ENCODE results near the gene XPNPEP1.

XPNPEP1 gene

DNA sequence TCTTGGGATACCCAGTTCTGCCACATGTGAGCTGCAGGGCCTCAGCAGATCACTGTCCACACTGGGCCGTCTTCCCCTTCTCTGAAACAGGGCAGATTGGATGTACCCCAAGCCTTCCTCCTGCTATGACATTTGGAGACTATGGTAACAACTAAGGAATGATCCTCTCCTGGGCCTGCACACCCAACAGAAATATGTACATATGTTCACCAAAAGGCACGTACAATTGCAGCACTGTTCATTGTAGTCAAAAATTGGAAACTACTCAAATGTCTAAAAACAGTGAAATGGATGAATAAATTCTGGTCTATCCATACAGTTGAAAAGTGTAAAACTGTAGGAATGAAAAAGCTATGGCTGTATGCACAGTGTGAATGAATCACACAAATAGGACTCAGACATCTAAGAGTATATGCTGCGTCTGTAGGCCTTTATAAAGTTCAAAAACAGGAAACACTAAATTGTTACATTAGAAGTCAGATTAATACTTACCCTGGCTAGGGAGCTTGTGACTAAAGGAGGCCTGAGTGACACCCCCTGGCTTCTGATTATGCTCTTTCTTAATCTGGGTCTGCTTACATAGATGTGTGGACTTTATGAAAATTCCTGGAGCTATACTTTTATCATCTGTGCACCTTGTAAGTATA is 16.1 kb upstream of the XPNPEP1 start:
- DNase-seq (ENCODE audit: low spot score in 2 of 2) = no peak
- in situ Hi-C loops (cut with MboI; ENCODE audit: low sequenced_read_pairs) = no loop called here
- Histone ChIP-seq H3K4me1 (no peaks in the 10 kb centered on the region), H3K4me3 (no peak overlapping the region), H3K27me3 (ENCODE audit: low read depth) (no peaks in the 10 kb centered on the region), H3K9me3 (no peaks in the 10 kb centered on the region), H3K36me3 (replicated peaks) (no peaks in the 10 kb centered on the region)

DNA sequence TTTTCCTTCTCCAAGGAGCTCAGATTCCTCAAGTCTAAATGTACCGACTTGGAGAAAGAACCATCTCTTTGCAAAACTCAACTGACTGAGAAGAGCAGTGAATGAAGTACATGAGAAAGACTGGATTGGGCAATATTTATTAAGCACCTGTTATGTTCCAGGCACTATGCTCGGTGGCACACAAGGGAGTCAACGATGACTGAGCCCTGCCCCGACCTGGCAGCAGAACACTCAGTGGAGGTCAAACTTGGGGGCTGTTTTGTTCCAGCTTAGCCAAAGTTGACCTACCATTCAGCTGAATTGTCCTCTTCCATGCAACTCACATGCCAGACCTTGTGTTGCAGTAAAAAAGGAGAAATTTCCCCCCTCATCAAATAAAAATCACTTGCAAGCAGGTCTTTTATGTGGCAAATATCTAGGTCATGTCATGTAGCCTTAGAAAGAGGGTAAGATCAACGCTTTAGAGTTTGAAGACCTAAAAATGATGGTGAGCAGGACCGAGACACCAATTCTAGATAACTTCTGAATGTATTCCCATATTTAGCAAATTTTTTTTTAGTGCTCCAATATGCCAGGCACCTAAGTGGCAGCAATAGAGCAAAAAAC is 14.3 kb upstream of the XPNPEP1 start:
- H3K27me3 ChIP-seq (ENCODE audit: low read depth) = no peaks in the 10 kb centered on the region
- no peaks in the 10 kb centered on the region for H3K36me3 ChIP-seq (replicated peaks)
- H3K4me3 ChIP-seq = no peak overlapping the region
- no peak for DNase-seq (ENCODE audit: low spot score in 2 of 2)
- no peaks in the 10 kb centered on the region for H3K9me3 ChIP-seq
- in situ Hi-C loops (cut with MboI; ENCODE audit: low sequenced_read_pairs) = no loop called here
- H3K4me1 ChIP-seq = no peaks in the 10 kb centered on the region

DNA sequence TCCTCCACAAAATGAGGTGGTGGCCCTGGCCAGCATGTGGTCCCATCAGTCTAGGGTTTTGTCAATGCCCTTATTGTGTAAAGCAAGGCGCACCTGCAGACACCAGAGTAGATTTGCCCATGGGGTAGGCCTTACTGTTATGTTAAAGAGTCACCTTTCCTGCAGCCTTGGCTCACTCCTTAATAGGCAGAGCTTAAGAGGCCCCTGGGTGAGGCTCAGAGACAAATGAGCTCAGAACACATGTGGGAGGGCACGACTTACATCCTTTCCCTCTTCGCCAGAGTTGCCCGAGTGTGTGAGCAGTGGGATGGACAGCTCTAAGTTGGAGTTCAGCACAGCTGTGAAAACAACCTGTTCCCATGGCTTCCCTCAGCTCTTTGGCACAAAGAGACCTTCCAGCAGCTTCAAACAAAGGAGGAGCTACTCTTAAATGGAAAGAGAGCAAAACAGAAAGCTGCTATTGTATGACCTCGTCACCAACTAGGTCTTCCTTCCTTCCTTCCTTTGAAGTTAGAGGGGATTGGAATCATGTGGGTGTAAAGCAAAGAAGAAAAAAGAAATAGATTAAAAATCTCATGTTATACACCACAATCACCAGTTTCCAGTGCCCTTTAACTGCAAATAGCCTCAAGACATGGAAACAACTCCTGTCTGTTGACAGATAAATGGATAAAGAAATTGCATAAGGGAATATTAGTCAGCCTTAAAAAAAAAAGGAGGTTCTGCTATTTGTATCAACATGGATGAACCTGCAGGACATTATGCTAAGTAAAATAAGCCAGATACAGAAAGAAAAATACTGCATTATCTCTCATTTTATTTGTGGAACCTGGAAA is 11.9 kb upstream of the XPNPEP1 start:
- no peaks in the 10 kb centered on the region for H3K9me3 ChIP-seq
- no peaks in the 10 kb centered on the region for H3K27me3 ChIP-seq (ENCODE audit: low read depth)
- H3K36me3 ChIP-seq (replicated peaks) = no peaks in the 10 kb centered on the region
- in situ Hi-C loops (cut with MboI; ENCODE audit: low sequenced_read_pairs) = no loop called here
- H3K4me1 ChIP-seq = no peaks in the 10 kb centered on the region
- no peak overlapping the region for H3K4me3 ChIP-seq
- DNase-seq (ENCODE audit: low spot score in 2 of 2) = peak; percentile 22 to 44

DNA sequence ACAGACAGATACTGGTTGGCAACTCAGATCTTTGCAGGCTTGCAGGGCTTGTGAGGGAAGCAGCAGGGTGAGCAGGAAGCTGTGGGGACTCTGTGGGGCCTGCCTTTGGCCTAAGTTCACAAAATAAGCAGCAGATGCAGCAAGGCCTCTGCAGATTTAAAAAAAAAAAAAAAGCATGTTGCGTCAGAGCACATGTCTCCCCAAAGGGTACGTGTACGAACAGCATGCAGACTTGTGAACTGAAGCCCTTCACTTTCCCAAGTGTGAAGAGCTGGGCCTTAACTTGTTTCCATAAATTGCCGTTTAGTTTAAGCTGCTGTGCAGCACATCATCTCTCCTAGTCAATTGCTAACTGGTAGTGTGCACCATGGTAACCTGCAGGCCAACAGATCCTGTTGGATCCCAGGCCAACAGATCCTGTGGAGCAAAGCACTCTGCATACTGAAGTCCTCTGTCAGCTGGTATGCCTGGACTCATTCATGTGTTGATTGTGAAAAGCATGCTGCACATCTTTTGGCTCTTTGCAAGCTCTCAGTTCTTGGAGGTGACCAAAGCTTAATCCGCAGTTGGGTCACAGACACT is 10.8 kb upstream of the XPNPEP1 start:
- H3K27me3 ChIP-seq (ENCODE audit: low read depth) = no peaks in the 10 kb centered on the region
- no peak for DNase-seq (ENCODE audit: low spot score in 2 of 2)
- no peaks in the 10 kb centered on the region for H3K36me3 ChIP-seq (replicated peaks)
- no peaks in the 10 kb centered on the region for H3K9me3 ChIP-seq
- H3K4me3 ChIP-seq = no peak overlapping the region
- no peaks in the 10 kb centered on the region for H3K4me1 ChIP-seq
- in situ Hi-C loops (cut with MboI; ENCODE audit: low sequenced_read_pairs) = no loop called here

DNA sequence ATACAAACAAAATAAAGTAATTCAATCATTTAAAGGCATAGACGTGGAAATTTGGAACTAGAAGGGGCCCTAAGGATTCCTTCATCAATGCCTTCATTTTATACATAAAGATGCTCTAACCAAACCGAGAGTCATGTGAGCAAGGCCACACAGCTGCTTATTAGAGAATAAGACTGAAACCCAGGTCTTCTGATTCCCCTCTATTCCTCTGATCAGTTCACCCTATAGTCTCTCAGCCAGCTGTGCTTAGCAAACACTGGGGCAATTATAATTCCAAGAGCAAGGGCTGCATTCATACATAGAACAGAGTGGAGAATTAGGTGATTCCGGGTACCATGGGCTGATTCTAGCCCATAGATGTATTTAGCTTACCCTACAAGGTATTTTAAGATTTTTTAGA is 9.7 kb upstream of the XPNPEP1 start:
- Histone ChIP-seq H3K27me3 (ENCODE audit: low read depth) (no peaks in the 10 kb centered on the region), H3K4me3 (no peak overlapping the region), H3K4me1 (no peaks in the 10 kb centered on the region), H3K36me3 (replicated peaks) (no peaks in the 10 kb centered on the region), H3K9me3 (no peaks in the 10 kb centered on the region)
- DNase-seq (ENCODE audit: low spot score in 2 of 2) = no peak
- in situ Hi-C loops (cut with MboI; ENCODE audit: low sequenced_read_pairs) = no loop called here

DNA sequence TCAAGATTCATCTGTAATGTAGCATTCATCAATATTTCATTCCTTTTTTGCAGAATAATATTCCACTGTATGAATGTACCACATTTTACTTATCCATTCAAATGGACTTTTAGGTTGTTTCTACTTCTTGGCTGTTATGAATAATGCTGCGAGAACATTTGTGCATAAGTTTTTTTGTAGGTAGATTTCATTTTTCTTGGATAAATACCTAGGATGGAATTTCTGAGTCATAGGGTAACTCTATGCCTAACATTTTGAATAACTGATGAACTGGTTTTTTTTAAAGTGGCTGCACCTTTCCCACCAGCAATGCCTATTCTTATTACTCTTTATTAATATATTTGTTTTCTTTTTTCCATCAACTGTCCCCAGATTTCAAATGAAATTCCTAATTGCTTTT is 9.1 kb upstream of the XPNPEP1 start:
- Histone ChIP-seq H3K36me3 (replicated peaks) (no peaks in the 10 kb centered on the region), H3K4me3 (no peak overlapping the region), H3K9me3 (no peaks in the 10 kb centered on the region), H3K4me1 (no peaks in the 10 kb centered on the region), H3K27me3 (ENCODE audit: low read depth) (no peaks in the 10 kb centered on the region)
- no peak for DNase-seq (ENCODE audit: low spot score in 2 of 2)
- in situ Hi-C loops (cut with MboI; ENCODE audit: low sequenced_read_pairs) = no loop called here

DNA sequence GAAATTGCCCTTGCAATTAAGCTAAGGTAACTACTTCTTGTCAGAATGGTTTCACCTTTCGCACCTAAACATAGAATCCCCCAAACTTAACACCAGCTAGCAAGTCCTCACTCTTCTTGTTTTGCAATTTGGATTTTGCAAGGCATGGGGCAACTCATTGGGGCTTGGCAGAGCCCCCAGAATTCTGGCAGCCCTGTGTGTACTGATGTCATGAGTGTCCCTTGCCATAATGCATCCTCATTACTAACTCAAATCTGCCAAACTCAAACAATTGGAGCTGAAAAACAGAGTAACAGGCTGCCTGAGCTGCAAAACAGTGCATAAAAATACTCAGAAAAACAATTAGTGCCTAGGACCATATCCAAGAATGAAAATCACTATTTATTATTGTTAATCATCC is 7.9 kb upstream of the XPNPEP1 start:
- no peaks in the 10 kb centered on the region for H3K9me3 ChIP-seq
- H3K36me3 ChIP-seq (replicated peaks) = no peaks in the 10 kb centered on the region
- H3K4me3 ChIP-seq = no peak overlapping the region
- no peaks in the 10 kb centered on the region for H3K4me1 ChIP-seq
- in situ Hi-C loops (cut with MboI; ENCODE audit: low sequenced_read_pairs) = no loop called here
- DNase-seq (ENCODE audit: low spot score in 2 of 2) = no peak
- H3K27me3 ChIP-seq (ENCODE audit: low read depth) = no peaks in the 10 kb centered on the region

DNA sequence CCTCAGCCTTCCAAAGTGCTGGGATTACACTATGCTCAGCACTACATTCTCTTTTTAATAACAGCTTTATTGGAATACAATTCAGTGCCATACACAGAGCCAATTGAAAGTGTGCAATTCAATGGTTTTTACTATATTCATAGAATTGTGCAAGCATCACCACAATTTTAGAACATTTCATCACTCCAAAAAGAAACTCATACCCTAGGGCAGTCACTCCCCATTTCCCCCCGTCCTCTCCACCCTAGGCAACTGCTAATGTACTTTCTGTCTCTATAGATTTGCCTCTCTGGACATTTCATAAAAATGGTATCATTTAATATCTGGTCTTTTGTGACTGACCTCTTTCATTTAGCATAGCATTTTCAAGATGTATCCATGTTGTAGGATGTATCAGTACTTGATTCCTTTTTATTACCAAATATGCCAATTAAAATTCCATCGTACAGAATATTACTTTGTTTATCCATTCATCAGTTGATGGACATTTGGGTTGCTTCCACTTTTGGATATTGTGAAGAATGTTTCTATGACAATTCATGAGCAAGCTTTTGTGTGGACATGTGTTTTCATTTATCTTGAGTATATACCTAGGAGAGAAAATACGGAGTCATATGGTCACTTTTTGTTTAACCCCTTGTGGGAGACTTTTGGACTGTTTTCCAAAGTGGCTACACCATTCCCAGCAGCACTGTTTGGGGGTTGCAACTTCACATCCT is 6.3 kb upstream of the XPNPEP1 start:
- DNase-seq (ENCODE audit: low spot score in 2 of 2) = no peak
- in situ Hi-C loops (cut with MboI; ENCODE audit: low sequenced_read_pairs) = no loop called here
- Histone ChIP-seq H3K36me3 (replicated peaks) (no peaks in the 10 kb centered on the region), H3K27me3 (ENCODE audit: low read depth) (no peaks in the 10 kb centered on the region), H3K4me3 (no peak overlapping the region), H3K9me3 (no peaks in the 10 kb centered on the region), H3K4me1 (no peaks in the 10 kb centered on the region)

DNA sequence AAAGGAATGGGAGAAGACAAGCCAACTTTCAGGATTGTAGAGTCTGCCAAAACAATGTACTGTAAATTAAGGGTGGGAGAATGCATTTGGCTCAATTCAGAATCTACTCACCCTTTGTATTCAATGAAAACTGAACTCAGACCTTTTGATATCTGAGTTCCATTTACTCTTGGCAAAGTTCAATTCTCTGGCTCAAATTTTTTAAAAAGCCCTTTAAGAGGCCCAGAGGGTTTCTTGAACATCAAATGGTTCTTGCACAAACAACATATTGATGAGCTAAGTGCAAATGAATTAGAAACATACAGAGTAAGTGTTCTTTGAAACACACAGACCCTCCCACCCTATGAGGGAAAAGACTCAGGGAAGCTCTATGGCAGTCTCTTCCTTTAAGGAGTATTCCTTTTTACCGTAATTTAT is 5.2 kb upstream of the XPNPEP1 start:
- no peak for DNase-seq (ENCODE audit: low spot score in 2 of 2)
- Histone ChIP-seq H3K36me3 (replicated peaks) (no peaks in the 10 kb centered on the region), H3K4me1 (0 out of 2 replicates have a peak, but pooled peaks cover 4% of the 10 kb centered on the region), H3K27me3 (ENCODE audit: low read depth) (no peaks in the 10 kb centered on the region), H3K4me3 (no peak overlapping the region), H3K9me3 (no peaks in the 10 kb centered on the region)
- in situ Hi-C loops (cut with MboI; ENCODE audit: low sequenced_read_pairs) = no loop called here

DNA sequence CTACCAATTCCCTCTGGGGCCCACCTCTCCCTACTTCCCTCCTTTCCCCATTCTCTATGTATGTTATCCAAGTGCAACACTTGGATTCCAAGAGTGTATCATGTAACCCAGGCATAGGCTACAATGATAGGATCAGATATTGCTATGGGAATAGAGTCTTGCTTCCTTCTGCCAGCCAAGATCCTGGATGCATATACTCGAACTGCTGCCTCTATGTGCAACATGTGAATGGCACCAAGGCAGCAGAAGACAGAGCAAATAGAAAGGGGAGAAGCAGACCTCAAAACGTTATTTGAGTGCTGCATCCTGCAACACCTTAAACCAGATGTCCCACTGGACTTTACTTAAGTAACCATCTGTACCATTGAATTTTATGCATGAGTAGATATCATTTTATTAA is 3.5 kb upstream of the XPNPEP1 start:
- H3K9me3 ChIP-seq = no peaks in the 10 kb centered on the region
- DNase-seq (ENCODE audit: low spot score in 2 of 2) = no peak
- H3K27me3 ChIP-seq (ENCODE audit: low read depth) = no peaks in the 10 kb centered on the region
- no peak overlapping the region for H3K4me3 ChIP-seq
- H3K4me1 ChIP-seq = peaks cover 8% of the 10 kb centered on the region; the same call in 1 of the 2 replicates
- in situ Hi-C loops (cut with MboI; ENCODE audit: low sequenced_read_pairs) = no loop called here
- H3K36me3 ChIP-seq (replicated peaks) = no peaks in the 10 kb centered on the region

DNA sequence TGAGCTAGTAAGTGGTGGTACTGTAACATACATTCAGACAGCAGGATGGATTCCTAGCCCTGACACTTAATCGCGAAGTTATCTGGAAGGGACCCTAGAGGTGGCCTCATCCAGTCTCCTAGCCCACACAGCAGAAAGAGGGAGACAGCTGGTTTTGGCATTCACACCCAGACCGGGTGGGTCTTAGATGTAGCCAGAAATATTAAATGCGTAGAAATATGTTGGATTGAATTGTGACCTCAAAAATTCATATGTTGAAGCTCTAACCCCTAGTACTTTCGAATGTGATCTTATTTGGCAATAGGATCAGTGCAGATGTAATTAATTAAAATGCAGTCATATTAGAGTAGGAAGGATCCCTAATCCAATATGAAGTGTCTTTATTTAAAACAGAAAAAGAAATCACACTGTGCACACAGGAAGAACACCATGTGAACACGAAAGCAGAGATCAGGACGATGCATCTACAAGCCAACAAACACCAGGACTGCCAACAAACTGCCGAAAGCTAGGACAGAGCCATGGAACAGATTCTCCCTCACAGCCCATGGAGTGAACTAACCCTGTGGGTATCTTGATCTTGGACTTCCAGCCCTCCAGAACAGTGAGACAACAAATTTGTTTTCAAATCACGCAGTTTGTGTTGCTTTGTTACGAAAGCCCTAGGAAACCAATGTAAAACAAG is 2.9 kb upstream of the XPNPEP1 start:
- DNase-seq (ENCODE audit: low spot score in 2 of 2) = no peak
- Histone ChIP-seq H3K36me3 (replicated peaks) (no peaks in the 10 kb centered on the region), H3K4me3 (no peak overlapping the region), H3K9me3 (no peaks in the 10 kb centered on the region), H3K4me1 (peaks cover 8% of the 10 kb centered on the region; the same call in 1 of the 2 replicates), H3K27me3 (ENCODE audit: low read depth) (no peaks in the 10 kb centered on the region)
- in situ Hi-C loops (cut with MboI; ENCODE audit: low sequenced_read_pairs) = no loop called here

DNA sequence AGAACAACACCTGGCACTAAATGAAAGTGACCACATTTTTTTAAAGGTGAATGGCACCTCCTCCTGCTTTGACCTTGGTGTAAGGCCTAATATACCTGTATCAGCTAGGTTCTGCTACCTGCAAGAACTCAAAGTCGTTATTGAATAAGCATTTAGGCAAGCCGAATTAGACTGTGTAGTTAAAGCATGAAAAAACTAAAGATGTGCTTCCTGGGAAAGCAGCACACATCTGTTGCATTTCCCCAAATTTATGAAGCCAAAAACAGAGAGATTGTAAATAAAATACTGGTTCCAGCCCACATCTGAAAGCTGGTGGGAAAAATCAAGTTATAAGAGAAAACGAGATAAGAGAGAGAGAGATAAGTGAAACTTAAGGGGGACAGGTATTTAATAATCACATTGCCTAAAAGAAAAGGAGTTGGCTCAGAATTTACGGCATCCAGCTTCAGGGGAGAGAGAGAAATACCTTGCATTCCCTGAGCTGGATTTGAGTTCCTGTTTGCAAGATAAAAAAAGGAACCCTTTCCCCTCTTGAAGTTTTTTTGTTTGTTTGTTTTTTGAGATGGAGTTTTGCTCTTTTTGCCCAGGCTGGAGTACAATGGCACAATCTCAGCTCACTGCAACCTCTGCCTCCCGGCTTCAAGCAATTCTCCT is 1.8 kb upstream of the XPNPEP1 start:
- peaks cover 8% of the 10 kb centered on the region; the same call in 1 of the 2 replicates for H3K4me1 ChIP-seq
- no peaks in the 10 kb centered on the region for H3K9me3 ChIP-seq
- H3K36me3 ChIP-seq (replicated peaks) = no peaks in the 10 kb centered on the region
- H3K4me3 ChIP-seq = no peak overlapping the region
- in situ Hi-C loops (cut with MboI; ENCODE audit: low sequenced_read_pairs) = no loop called here
- DNase-seq (ENCODE audit: low spot score in 2 of 2) = no peak
- no peaks in the 10 kb centered on the region for H3K27me3 ChIP-seq (ENCODE audit: low read depth)

DNA sequence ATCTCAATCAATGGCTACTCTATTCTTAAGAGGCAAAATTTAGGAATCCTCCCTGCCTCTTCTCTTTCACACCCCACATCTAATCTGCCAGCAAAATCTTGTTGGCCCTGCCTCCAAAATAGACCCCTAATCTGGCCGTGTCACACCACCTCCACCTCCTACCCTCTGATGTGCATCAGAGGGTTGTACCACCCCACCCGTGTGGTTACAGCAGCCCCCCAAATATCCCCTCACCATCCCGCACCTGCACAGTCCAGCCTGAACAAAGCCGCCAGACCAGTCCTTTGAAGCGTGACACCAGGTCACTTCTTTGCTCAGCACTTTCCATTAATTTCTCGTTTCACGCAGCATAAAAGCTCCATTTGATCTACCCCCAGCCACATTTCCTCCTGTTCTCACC is 776 bp upstream of the XPNPEP1 start:
- in situ Hi-C loops (cut with MboI; ENCODE audit: low sequenced_read_pairs) = no loop called here
- Histone ChIP-seq H3K27me3 (ENCODE audit: low read depth) (no peaks in the 10 kb centered on the region), H3K4me3 (no peak overlapping the region), H3K4me1 (peaks cover 8% of the 10 kb centered on the region; the same call in 1 of the 2 replicates), H3K36me3 (replicated peaks) (no peaks in the 10 kb centered on the region), H3K9me3 (no peaks in the 10 kb centered on the region)
- no peak for DNase-seq (ENCODE audit: low spot score in 2 of 2)

Data from HAP-1 (cell line).